WTC11 (cell line): ENCODE measurements around the gene NFATC1. TPM values are rescaled to one million over a fixed set of nuclear protein-coding genes. Genes with fewer than 3 reads are reported as not detected.
A peak's percentile ranks its signal among the peaks of the same experiment; 100 is the strongest.

Experiments used
- ATAC-seq: fragments of 200-7000 bp; cut with Tn5 transposase; 2 replicates; pipeline ENCODE4 v1.10.0; 2021; ENCODE audit warnings: mild to moderate bottlenecking, moderate library complexity
- CTCF ChIA-PET: fragments of 300-600 bp; sonication (Branson Sonifier 250); formaldehyde crosslinking; loops from one replicate; lab custom pipeline; 2021; ENCODE audit warnings: antibody characterized with exemption; lab: Charles Lee
- POLR2A ChIA-PET: fragments of 350-600 bp; sonication (Branson Sonifier 250); formaldehyde crosslinking; loops from one replicate; lab custom pipeline; 2021; ENCODE audit warnings: antibody characterized with exemption; lab: Charles Lee
- DNase-seq: peaks from one replicate; pipeline ENCODE4 v3.0.0; 2021; ENCODE audit warnings: low spot score
- H3K27ac Mint-ChIP-seq: 2 replicates; pipeline ENCODE4 v1.8.0; 2021; ENCODE audit warnings: mixed read lengths
- H3K27me3 Mint-ChIP-seq: 2 replicates; pipeline ENCODE4 v1.8.0; 2021; ENCODE audit warnings: low read depth, mild to moderate bottlenecking, moderate library complexity, mixed read lengths
- H3K36me3 Mint-ChIP-seq: 2 replicates; pipeline ENCODE4 v1.8.0; 2021; ENCODE audit warnings: mixed read lengths
- H3K4me1 Mint-ChIP-seq: 2 replicates; pipeline ENCODE4 v1.8.0; 2022; ENCODE audit warnings: mixed read lengths
- H3K4me3 Mint-ChIP-seq: 2 replicates; pipeline ENCODE4 v1.8.0; 2021; ENCODE audit warnings: mild to moderate bottlenecking, moderate library complexity, mixed read lengths
- H3K9me3 Mint-ChIP-seq: 2 replicates; pipeline ENCODE4 v1.8.0; 2021; ENCODE audit warnings: mixed read lengths
- ESRRA ChIP-seq: sonication (generic); formaldehyde crosslinking; IDR thresholded peaks from 2 replicates; pipeline ENCODE4 v1.8.1; 2022; ENCODE audit warnings: mild to moderate bottlenecking, missing genetic modification reagents, borderline replicate concordance
- FOXJ3 ChIP-seq: sonication (generic); formaldehyde crosslinking; IDR thresholded peaks from 2 replicates; pipeline ENCODE4 v1.9.0; 2021; ENCODE audit warnings: missing genetic modification reagents, mild to moderate bottlenecking, borderline replicate concordance
- NFE2L1 ChIP-seq: sonication (generic); formaldehyde crosslinking; IDR thresholded peaks from 2 replicates; pipeline ENCODE4 v1.8.1; 2023; ENCODE audit warnings: missing genetic modification reagents
- NR3C1 ChIP-seq: sonication (generic); formaldehyde crosslinking; conservative IDR thresholded peaks from 2 replicates; pipeline ENCODE4 v1.8.1; 2023; ENCODE audit warnings: low read depth, mild to moderate bottlenecking, missing genetic modification reagents
- RORB ChIP-seq: fragments of 250-450 bp; sonication (Bioruptor Pico); IDR thresholded peaks from 2 replicates; pipeline ENCODE4 v1.9.0; 2021; ENCODE audit warnings: mild to moderate bottlenecking
- TEAD4 ChIP-seq: sonication (generic); formaldehyde crosslinking; IDR thresholded peaks from 2 replicates; pipeline ENCODE4 v1.8.0; 2022; ENCODE audit warnings: mild to moderate bottlenecking, missing genetic modification reagents
- ZBTB21 ChIP-seq: sonication (generic); formaldehyde crosslinking; IDR thresholded peaks from 2 replicates; pipeline ENCODE4 v1.8.1; 2023; ENCODE audit warnings: mild to moderate bottlenecking, missing genetic modification reagents, borderline replicate concordance
- ZNF416 ChIP-seq: fragments of 250-450 bp; sonication (Bioruptor Pico); IDR thresholded peaks from 2 replicates; pipeline ENCODE4 v1.9.0; 2021; ENCODE audit warnings: mild to moderate bottlenecking, inconsistent platforms
- ZNF423 ChIP-seq: fragments of 250-450 bp; sonication (Bioruptor Pico); IDR thresholded peaks from 2 replicates; pipeline ENCODE4 v2.1.2; 2022; ENCODE audit warnings: mild to moderate bottlenecking, moderate library complexity
- total RNA-seq: library from RNA; stranded (reverse); gene quantifications from 3 replicates; pipeline ENCODE4 v1.2.3, GENCODE V29; 2021
- TF ChIP-seq, protein P1 (sequence below): sonication (generic); formaldehyde crosslinking; IDR thresholded peaks from 2 replicates; pipeline ENCODE4 v1.8.1; 2022; ENCODE audit warnings: missing genetic modification reagents, borderline replicate concordance
- TF ChIP-seq, protein P2 (sequence below): sonication (generic); formaldehyde crosslinking; IDR thresholded peaks from 2 replicates; pipeline ENCODE4 v1.8.0; 2023; ENCODE audit warnings: mild to moderate bottlenecking, missing genetic modification reagents
- TF ChIP-seq, protein P3 (sequence below): fragments of 250-450 bp; sonication (Bioruptor Pico); conservative IDR thresholded peaks from 2 replicates; pipeline ENCODE4 v1.9.0; 2021; ENCODE audit warnings: mild to moderate bottlenecking
- TF ChIP-seq, protein P4 (sequence below): sonication (generic); formaldehyde crosslinking; IDR thresholded peaks from 2 replicates; pipeline ENCODE4 v1.8.0; 2022; ENCODE audit warnings: mild to moderate bottlenecking, missing genetic modification reagents

NFATC1 gene
- total RNA-seq, 1 experiment from 2014 or later: 20.2 TPM

DNA sequence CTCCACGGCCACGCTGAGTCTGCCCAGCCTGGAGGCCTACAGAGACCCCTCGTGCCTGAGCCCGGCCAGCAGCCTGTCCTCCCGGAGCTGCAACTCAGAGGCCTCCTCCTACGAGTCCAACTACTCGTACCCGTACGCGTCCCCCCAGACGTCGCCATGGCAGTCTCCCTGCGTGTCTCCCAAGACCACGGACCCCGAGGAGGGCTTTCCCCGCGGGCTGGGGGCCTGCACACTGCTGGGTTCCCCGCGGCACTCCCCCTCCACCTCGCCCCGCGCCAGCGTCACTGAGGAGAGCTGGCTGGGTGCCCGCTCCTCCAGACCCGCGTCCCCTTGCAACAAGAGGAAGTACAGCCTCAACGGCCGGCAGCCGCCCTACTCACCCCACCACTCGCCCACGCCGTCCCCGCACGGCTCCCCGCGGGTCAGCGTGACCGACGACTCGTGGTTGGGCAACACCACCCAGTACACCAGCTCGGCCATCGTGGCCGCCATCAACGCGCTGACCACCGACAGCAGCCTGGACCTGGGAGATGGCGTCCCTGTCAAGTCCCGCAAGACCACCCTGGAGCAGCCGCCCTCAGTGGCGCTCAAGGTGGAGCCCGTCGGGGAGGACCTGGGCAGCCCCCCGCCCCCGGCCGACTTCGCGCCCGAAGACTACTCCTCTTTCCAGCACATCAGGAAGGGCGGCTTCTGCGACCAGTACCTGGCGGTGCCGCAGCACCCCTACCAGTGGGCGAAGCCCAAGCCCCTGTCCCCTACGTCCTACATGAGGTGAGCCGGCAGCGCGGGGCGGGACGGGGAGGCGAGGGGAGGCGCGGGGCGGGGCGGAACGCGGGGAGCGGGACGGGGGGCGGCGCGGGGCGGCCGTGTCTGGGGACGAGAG lies 15.2 kb downstream of the NFATC1 start (continued):
- no peak for TF ChIP-seq NFE2L1
- TF ChIP-seq, protein P1, sequence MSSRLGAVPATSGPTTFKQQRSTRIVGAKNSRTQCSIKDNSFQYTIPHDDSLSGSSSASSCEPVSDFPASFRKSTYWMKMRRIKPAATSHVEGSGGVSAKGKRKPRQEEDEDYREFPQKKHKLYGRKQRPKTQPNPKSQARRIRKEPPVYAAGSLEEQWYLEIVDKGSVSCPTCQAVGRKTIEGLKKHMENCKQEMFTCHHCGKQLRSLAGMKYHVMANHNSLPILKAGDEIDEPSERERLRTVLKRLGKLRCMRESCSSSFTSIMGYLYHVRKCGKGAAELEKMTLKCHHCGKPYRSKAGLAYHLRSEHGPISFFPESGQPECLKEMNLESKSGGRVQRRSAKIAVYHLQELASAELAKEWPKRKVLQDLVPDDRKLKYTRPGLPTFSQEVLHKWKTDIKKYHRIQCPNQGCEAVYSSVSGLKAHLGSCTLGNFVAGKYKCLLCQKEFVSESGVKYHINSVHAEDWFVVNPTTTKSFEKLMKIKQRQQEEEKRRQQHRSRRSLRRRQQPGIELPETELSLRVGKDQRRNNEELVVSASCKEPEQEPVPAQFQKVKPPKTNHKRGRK (CRISPR knock-in tag): no peak
- TF ChIP-seq ESRRA (CRISPR knock-in tag): no peak
- TF ChIP-seq RORB (CRISPR knock-in tag): no peak
- TF ChIP-seq, protein P2, sequence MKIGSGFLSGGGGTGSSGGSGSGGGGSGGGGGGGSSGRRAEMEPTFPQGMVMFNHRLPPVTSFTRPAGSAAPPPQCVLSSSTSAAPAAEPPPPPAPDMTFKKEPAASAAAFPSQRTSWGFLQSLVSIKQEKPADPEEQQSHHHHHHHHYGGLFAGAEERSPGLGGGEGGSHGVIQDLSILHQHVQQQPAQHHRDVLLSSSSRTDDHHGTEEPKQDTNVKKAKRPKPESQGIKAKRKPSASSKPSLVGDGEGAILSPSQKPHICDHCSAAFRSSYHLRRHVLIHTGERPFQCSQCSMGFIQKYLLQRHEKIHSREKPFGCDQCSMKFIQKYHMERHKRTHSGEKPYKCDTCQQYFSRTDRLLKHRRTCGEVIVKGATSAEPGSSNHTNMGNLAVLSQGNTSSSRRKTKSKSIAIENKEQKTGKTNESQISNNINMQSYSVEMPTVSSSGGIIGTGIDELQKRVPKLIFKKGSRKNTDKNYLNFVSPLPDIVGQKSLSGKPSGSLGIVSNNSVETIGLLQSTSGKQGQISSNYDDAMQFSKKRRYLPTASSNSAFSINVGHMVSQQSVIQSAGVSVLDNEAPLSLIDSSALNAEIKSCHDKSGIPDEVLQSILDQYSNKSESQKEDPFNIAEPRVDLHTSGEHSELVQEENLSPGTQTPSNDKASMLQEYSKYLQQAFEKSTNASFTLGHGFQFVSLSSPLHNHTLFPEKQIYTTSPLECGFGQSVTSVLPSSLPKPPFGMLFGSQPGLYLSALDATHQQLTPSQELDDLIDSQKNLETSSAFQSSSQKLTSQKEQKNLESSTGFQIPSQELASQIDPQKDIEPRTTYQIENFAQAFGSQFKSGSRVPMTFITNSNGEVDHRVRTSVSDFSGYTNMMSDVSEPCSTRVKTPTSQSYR (CRISPR knock-in tag): no peak
- TF ChIP-seq, all 79 proteins: peak for 0

DNA sequence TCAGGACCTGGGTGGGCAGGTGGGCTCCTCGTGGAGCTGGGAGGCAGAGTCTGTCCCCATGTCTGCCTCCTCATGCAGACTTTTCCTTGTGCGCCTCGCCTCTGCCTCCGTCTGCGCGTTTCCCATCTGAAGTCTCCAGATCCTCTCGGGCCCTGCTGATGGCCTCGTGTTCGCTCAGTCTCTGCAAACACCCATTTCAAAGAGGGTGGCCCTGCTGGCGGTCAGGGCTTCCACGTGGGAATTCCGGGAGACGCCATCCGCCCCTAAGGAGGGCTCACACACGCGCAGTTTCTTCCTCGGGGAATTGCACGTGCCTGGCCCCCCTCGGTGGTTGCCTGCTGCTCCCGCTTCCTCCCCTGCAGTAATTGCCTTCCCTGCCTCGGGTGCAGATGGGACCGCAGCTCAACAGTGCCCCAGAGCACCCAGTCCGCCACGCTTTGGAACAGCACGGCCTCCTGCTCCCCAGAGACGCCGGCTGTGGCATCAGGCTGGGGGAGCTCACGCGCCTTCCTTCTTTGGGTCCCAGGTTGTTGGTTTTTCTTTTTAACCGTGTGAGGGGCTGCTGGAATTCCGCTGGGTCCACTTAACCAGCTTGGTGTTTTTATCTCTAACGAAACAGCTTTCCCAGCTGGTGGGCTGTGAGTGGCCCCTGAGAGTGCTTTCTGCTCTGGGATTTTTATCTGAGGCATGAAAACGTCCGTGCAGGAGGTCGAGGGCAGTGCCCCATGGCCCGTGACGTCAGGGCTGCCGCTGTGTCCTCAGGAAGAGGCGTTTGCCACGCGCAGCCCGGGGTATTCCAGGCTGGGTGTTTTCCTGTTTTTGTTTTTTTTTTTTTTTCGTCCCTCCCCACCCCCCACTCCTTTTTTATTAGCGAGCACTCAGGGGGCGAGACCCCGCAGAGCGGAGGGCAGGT lies 16.1 kb downstream of the NFATC1 start:
- ATAC-seq (peak; percentile 36), DNase-seq (no peak)
- peaks cover 10% of the 10 kb centered on the region for H3K4me1 Mint-ChIP-seq
- ChIA-PET POLR2A (no interaction called here), CTCF (interaction anchor here (0.5 kb wide), 1 partner anchor 64 kb away, joined by 3 read pairs; no protein-coding TSS in a partner anchor)
- peaks cover 3% of the 10 kb centered on the region; the same call in 1 of the 2 replicates for H3K36me3 Mint-ChIP-seq
- no peaks in the 10 kb centered on the region for H3K9me3 Mint-ChIP-seq
- peak overlapping the region; percentile 41; the same call in 1 of the 2 replicates for H3K27ac Mint-ChIP-seq
- TF ChIP-seq ZNF423 (CRISPR knock-in tag): peak; percentile 70
- TF ChIP-seq, protein P3, sequence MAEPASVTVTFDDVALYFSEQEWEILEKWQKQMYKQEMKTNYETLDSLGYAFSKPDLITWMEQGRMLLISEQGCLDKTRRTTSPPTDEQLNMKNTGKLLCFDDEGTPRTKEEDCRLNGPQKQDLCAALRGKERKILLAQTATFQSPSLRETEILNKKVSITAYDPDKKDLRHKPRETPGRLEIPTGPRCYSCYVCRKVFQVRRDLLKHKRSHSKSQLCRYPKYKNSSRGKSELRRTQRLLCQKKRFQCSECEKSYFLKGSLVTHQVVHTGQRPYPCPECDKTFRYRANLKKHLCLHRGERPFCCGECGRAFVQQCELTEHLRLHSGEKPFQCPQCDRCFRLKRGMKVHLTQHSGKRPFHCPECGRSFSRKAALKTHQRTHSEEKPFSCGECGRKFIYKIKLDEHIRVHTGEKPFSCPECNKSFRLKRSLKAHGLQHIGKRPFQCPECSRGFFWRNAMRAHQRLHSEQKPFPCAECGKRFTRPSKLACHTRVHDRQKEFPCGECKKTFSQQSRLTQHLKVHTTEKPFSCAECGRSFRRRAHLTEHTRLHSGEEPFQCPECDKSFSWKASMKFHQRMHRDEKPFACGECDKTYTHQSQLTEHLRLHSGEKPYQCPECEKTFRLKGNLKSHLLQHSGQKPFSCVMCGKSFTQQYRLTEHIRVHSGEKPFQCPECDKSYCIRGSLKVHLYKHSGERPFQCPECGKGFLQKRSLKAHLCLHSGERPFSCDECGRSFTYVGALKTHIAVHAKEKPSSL (CRISPR knock-in tag): no peak
- H3K27me3 Mint-ChIP-seq: no peaks in the 10 kb centered on the region
- H3K4me3 Mint-ChIP-seq: no peak overlapping the region

DNA sequence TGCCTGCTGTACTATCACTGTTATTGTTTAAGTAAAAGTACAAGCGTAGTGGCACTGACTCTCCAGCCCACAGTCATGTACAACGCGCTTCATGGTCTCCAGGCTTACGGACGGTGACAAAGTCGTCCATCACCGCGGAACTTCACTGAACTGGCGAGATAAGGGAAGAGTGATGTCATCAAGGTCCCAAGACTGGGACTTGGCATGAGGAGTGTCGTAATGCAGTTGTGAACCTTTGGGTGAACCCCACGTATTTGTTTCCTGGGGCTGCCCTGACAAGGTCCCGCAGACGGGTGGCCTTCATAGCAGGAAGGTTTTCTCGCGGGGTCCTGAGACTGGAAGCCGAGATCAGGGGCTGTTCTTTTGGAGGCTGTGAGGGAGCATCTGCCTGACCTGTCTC lies 17.3 kb downstream of the NFATC1 start:
- Mint-ChIP-seq H3K27ac (0 out of 2 replicates have a peak overlapping the region, but pooled peaks have one; percentile 37), H3K9me3 (no peaks in the 10 kb centered on the region), H3K27me3 (no peaks in the 10 kb centered on the region), H3K36me3 (peaks cover 3% of the 10 kb centered on the region; the same call in 1 of the 2 replicates), H3K4me3 (no peak overlapping the region), H3K4me1 (peaks cover 5% of the 10 kb centered on the region)
- ATAC-seq (no peak), DNase-seq (no peak)
- TF ChIP-seq TEAD4 (CRISPR knock-in tag) (no peak), ZNF416 (CRISPR knock-in tag) (no peak), FOXJ3 (CRISPR knock-in tag) (no peak), NR3C1 (CRISPR knock-in tag) (no peak), ZBTB21 (CRISPR knock-in tag) (no peak)
- TF ChIP-seq, protein P4, sequence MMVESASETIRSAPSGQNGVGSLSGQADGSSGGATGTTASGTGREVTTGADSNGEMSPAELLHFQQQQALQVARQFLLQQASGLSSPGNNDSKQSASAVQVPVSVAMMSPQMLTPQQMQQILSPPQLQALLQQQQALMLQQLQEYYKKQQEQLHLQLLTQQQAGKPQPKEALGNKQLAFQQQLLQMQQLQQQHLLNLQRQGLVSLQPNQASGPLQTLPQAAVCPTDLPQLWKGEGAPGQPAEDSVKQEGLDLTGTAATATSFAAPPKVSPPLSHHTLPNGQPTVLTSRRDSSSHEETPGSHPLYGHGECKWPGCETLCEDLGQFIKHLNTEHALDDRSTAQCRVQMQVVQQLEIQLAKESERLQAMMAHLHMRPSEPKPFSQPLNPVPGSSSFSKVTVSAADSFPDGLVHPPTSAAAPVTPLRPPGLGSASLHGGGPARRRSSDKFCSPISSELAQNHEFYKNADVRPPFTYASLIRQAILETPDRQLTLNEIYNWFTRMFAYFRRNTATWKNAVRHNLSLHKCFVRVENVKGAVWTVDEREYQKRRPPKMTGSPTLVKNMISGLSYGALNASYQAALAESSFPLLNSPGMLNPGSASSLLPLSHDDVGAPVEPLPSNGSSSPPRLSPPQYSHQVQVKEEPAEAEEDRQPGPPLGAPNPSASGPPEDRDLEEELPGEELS (CRISPR knock-in tag): no peak
- ChIA-PET CTCF (no interaction called here), POLR2A (no interaction called here)
